K562 (cell line): ENCODE measurements around the gene CEND1.

Experiments
- ARID4B ChIP-seq: sonication (generic); formaldehyde crosslinking; IDR thresholded peaks from 2 replicates; pipeline ENCODE4 v1.8.0; 2022; ENCODE audit warnings: mild to moderate bottlenecking, missing genetic modification reagents
- CTCF ChIP-seq, 3 experiments: IDR thresholded peaks in 2 of 3; conservative IDR thresholded peaks in 1 of 3; 2 replicates each; pipeline ENCODE4 v1.5.1; 2011 to 2012; ENCODE audit warnings: low read length in 3 of 3, mild to moderate bottlenecking in 3 of 3, control low read depth in 2 of 3, improper control_type of control experiment in 1 of 3, inconsistent platforms in 1 of 3, low read depth in 1 of 3, mixed read lengths in 1 of 3, moderate library complexity in 1 of 3; ENCODE audit not compliant: insufficient read depth in 2 of 3
- ELF2 ChIP-seq: fragments of 250-450 bp; sonication (Bioruptor Pico); IDR thresholded peaks from 2 replicates; pipeline ENCODE4 v1.5.0; 2021; ENCODE audit warnings: mild to moderate bottlenecking
- FOXO4 ChIP-seq: fragments of 450-650 bp; formaldehyde crosslinking; IDR thresholded peaks from 2 replicates; pipeline ENCODE4 v1.4.0; 2020; ENCODE audit warnings: mild to moderate bottlenecking, moderate library complexity
- HDAC1 ChIP-seq, 2 experiments: fragments of 450-650 bp; IDR thresholded peaks; 2 replicates each; pipeline ENCODE4 v1.6.1; 2016 to 2017; ENCODE audit warnings: inconsistent platforms in 1 of 2, mild to moderate bottlenecking in 1 of 2, moderate library complexity in 1 of 2
- NFXL1 ChIP-seq: fragments of 450-650 bp; formaldehyde crosslinking; IDR thresholded peaks from 2 replicates; pipeline ENCODE4 v1.4.0; 2021; ENCODE audit warnings: mild to moderate bottlenecking
- NR0B1 ChIP-seq: fragments of 450-650 bp; IDR thresholded peaks from one replicate; pipeline ENCODE4 v1.6.1; 2018; ENCODE audit warnings: mild to moderate bottlenecking, moderate library complexity; ENCODE audit not compliant: partially characterized antibody
- POLR2A ChIP-seq: fragments of 450-650 bp; conservative IDR thresholded peaks from 2 replicates; pipeline ENCODE4 v1.6.1; 2016
- ZNF24 ChIP-seq: fragments of 450-650 bp; IDR thresholded peaks from 2 replicates; pipeline ENCODE4 v1.6.1; 2016

- no peak for TF ChIP-seq NR0B1
- TF ChIP-seq ZNF24, result no peak
- TF ChIP-seq HDAC1 (IDR thresholded peaks at IDR 0.05), result no peak
- no peak for TF ChIP-seq FOXO4 (CRISPR knock-in tag)
- no peak for TF ChIP-seq NFXL1 (CRISPR knock-in tag)
- no peak for TF ChIP-seq ARID4B
- TF ChIP-seq POLR2A, result 0 out of 2 replicates have a peak, but pooled peaks have one; percentile 53
- TF ChIP-seq CTCF (IDR thresholded peaks at IDR 0.05 in 2 of 3, conservative IDR thresholded peaks at IDR 0.05 in 1 of 3; ENCODE audit: insufficient read depth in 2 of 3, low read depth in 1 of 3, low read length in 3 of 3), result no peak
- no peak for TF ChIP-seq ELF2 (CRISPR knock-in tag)
Measured at GRCh38 chr11:761526-762108, 28.3 kb downstream of the CEND1 start.
